K562 (cell line): ENCODE data around the gene PCBD1. TPM values are rescaled to one million over a fixed set of nuclear protein-coding genes. Genes with fewer than 3 reads are reported as not detected.
A peak's percentile ranks its signal among the peaks of the same experiment; 100 is the strongest.

Source experiments
- ATAC-seq: fragments of 200-7000 bp; cut with Tn5 transposase; 3 replicates; pipeline ENCODE4 v1.9.1; 2020; ENCODE audit warnings: moderate library complexity
- BruUV-seq: library from RNA; stranded (reverse); fragments of 400-500 nt; replicated peaks from 2 replicates; lab custom pipeline; 2021; lab: Mats Ljungman, UMichigan
- CTCF ChIA-PET: fragments of 300-600 bp; formaldehyde crosslinking; extraction: SDS; loops from one replicate; lab custom pipeline; 2021; ENCODE audit warnings: low intra/inter-chr PET ratio; lab: Yijun Ruan, JAX
- POLR2A ChIA-PET: fragments of 300-600, 350-650 bp; sonication (Branson Sonifier 250); formaldehyde crosslinking; extraction: SDS; loops from one replicate; lab custom pipeline; 2021; ENCODE audit warnings: antibody characterized with exemption, inconsistent platforms; lab: Yijun Ruan, JAX
- DNase-seq, 4 experiments: peaks; one replicate each; pipeline versions ENCODE4 v3.0.0 to v3.0.0-alpha.2; 2011 to 2018; ENCODE audit warnings: low spot score in 3 of 4, mixed read lengths in 3 of 4; ENCODE audit errors: extremely low read depth in 1 of 4
- FAIRE-seq: peaks from 2 replicates; lab custom pipeline; 2011; peaks lifted over from hg19 to GRCh38; lab: Jason Lieb, UNC
- H2AFZ ChIP-seq: 2 replicates; pipeline ENCODE4 v1.6.0; 2011; ENCODE audit warnings: low read depth, low read length, control low read depth, inconsistent platforms
- H3K27ac ChIP-seq: fragments of 200-600 bp; 3 replicates; pipeline ENCODE4 v1.8.0; 2011; ENCODE audit warnings: low read depth, mild to moderate bottlenecking, control low read depth, inconsistent platforms, low read length, moderate library complexity, mixed read lengths; ENCODE audit errors: extremely low read depth
- H3K27me3 ChIP-seq, 2 experiments: fragments of 300-600 bp in 1 of 2; 2 replicates in 1 of 2; 3 replicates in 1 of 2; pipeline versions ENCODE4 v1.6.0 to v1.8.0; 2011; ENCODE audit warnings: inconsistent platforms in 2 of 2, low read length in 2 of 2, mild to moderate bottlenecking in 1 of 2, mixed read lengths in 1 of 2, moderate library complexity in 1 of 2; ENCODE audit not compliant: control insufficient read depth in 2 of 2, insufficient read depth in 2 of 2
- H3K36me3 ChIP-seq: fragments of 300-600 bp; 3 replicates; pipeline ENCODE4 v1.8.0; 2011; ENCODE audit warnings: mild to moderate bottlenecking, low read length, inconsistent platforms; ENCODE audit not compliant: control insufficient read depth, insufficient read depth
- H3K4me1 ChIP-seq, 2 experiments: fragments of 200-600 bp in 1 of 2; replicated peaks in 1 of 2; 2 replicates in 1 of 2; 3 replicates in 1 of 2; pipeline versions ENCODE4 v1.5.1 to v1.8.0; 2011; ENCODE audit warnings: inconsistent platforms in 2 of 2, low read length in 2 of 2, mild to moderate bottlenecking in 1 of 2, mixed read lengths in 1 of 2, moderate library complexity in 1 of 2; ENCODE audit not compliant: control insufficient read depth in 2 of 2, insufficient read depth in 2 of 2
- H3K4me2 ChIP-seq: 2 replicates; pipeline ENCODE4 v1.6.1; 2011; ENCODE audit warnings: low read length, control low read depth, inconsistent platforms, mixed read lengths; ENCODE audit not compliant: insufficient read depth
- H3K4me3 ChIP-seq: fragments of 200-600 bp; sonication (generic), shearing (Covaris generic); 2 replicates; pipeline ENCODE4 v1.5.1; 2016; ENCODE audit warnings: control low read depth, inconsistent platforms
- H3K79me2 ChIP-seq: fragments of 200-600 bp; 3 replicates; pipeline ENCODE4 v1.8.0; 2011; ENCODE audit warnings: low read length, inconsistent platforms; ENCODE audit not compliant: control insufficient read depth, insufficient read depth
- H3K9ac ChIP-seq, 2 experiments: 2 replicates each; pipeline versions ENCODE4 v1.6.0 to v1.6.1; 2011; ENCODE audit warnings: low read depth in 2 of 2, low read length in 2 of 2, control low read depth in 1 of 2, inconsistent platforms in 1 of 2, mild to moderate bottlenecking in 1 of 2, mixed read lengths in 1 of 2; ENCODE audit not compliant: insufficient read depth in 1 of 2
- H3K9me1 ChIP-seq: one replicate; pipeline ENCODE4 v1.6.0; 2011; ENCODE audit warnings: inconsistent platforms, mild to moderate bottlenecking, low read length, moderate library complexity; ENCODE audit not compliant: control insufficient read depth, insufficient read depth
- H3K9me3 ChIP-seq: replicated peaks from 2 replicates; pipeline ENCODE4 v1.5.1; 2011; ENCODE audit warnings: low read depth, low read length, inconsistent platforms; ENCODE audit not compliant: control insufficient read depth, insufficient read depth
- H4K20me1 ChIP-seq: replicated peaks from 2 replicates; pipeline ENCODE4 v1.6.1; 2011; ENCODE audit warnings: low read length, inconsistent platforms, mixed read lengths; ENCODE audit not compliant: control insufficient read depth, insufficient read depth
- EHMT2 ChIP-seq: fragments of 450-650 bp; IDR thresholded peaks from 2 replicates; pipeline ENCODE4 v1.6.1; 2018; ENCODE audit warnings: antibody characterized with exemption
- MEF2A ChIP-seq: IDR thresholded peaks from 2 replicates; pipeline ENCODE4 v1.6.1; 2011; ENCODE audit warnings: low read depth, mild to moderate bottlenecking, low read length, moderate library complexity; ENCODE audit not compliant: control insufficient read depth
- MTF1 ChIP-seq: fragments of 250-450 bp; sonication (Bioruptor Pico); IDR thresholded peaks from 2 replicates; pipeline ENCODE4 v1.9.0; 2021; ENCODE audit warnings: moderate library complexity, mild to moderate bottlenecking, inconsistent platforms, borderline replicate concordance
- PURB ChIP-seq: sonication (generic); formaldehyde crosslinking; IDR thresholded peaks from 2 replicates; pipeline ENCODE4 v1.9.0; 2021; ENCODE audit warnings: low read depth, mild to moderate bottlenecking, missing genetic modification reagents
- SMARCA5 ChIP-seq: fragments of 450-650 bp; IDR thresholded peaks from 2 replicates; pipeline ENCODE4 v1.6.1; 2016
- ZNF140 ChIP-seq: fragments of 250-450 bp; sonication (Bioruptor Pico); IDR thresholded peaks from 2 replicates; pipeline ENCODE4 v1.8.0; 2021; ENCODE audit warnings: moderate library complexity, mild to moderate bottlenecking, inconsistent platforms
- WGBS: fragments of 100-300 bp; shearing (Covaris generic); methylation state at CpG from one replicate; pipeline ENCODE4 v1.1.6; 2016; ENCODE audit warnings: low coverage, mixed read lengths; ENCODE audit not compliant: insufficient coverage; ENCODE audit errors: missing lambda C conversion rate; 5-methylcytosine and 5-hydroxymethylcytosine counted together
- in situ Hi-C: fragments of 300-500 bp; cut with MboI; formaldehyde crosslinking; loops from 4 replicates; pipeline ENCODE4 v1.15.0; 2018; ENCODE audit warnings: inconsistent platforms, mixed read lengths
- intact Hi-C: fragments of 100-400 bp; cut with micrococcal nuclease; formaldehyde crosslinking; loops from 2 replicates; pipeline ENCODE4 v1.14.2; 2022
- polyA plus RNA-seq, 8 experiments: library from polyadenylated mRNA; depleted of rRNA in 4 of 8; stranded (reverse) in 5 of 8; unstranded in 3 of 8; fragments of >200 nt; fragmentation: Nextera tagmentation in 2 of 8; fragmentation: Illumina TruSeq in 1 of 8; extraction: Ambion mirVana in 2 of 8; extraction: Trizol in 1 of 8; gene quantifications; 2 replicates each; pipeline versions ENCODE4 v1.2.1 to v1.2.3, GENCODE V29; 2011 to 2014; ENCODE audit warnings: inconsistent platforms in 1 of 8, missing spikeins in 1 of 8
- total RNA-seq, 7 experiments: library from RNA; depleted of rRNA in 6 of 7; stranded (reverse); fragments of >200 nt in 6 of 7; fragmentation: Illumina TruSeq in 2 of 7; extraction: Trizol in 2 of 7; gene quantifications; 2 replicates each; pipeline versions ENCODE4 v1.2.1 to v1.2.3, GENCODE V29; 2011 to 2021; ENCODE audit warnings: low replicate concordance in 1 of 7

PCBD1 gene
- total and polyA plus RNA-seq, 9 of the 15 experiments (the other 6 are each of a cell fraction or from before 2014, with no cell fraction given) = 14.6 to 109 (median 57.0) TPM

GRCh38 chr10:70847659-70848360, 40.6 kb downstream of the PCBD1 start:
- H3K4me1 ChIP-seq = peaks cover 0 to 22% of the 10 kb centered on the region in 2 experiments; a peak in 2 of 5 replicates
- H2AFZ ChIP-seq = no peak overlapping the region
- DNase-seq (no peak), ATAC-seq (no peak), FAIRE-seq (no peak)
- H3K4me3 ChIP-seq = no peak overlapping the region
- no peaks in the 10 kb centered on the region for H3K79me2 ChIP-seq
- POLR2A ChIA-PET = interaction anchor here (0.6 to 0.8 kb wide), 2 partner anchors 162 to 285 kb away, joined by 3 to 4 read pairs; no protein-coding TSS in a partner anchor
- no peak overlapping the region for H3K4me2 ChIP-seq
- in situ Hi-C loops (no loop called here), intact Hi-C loops (no loop called here)
- no peak overlapping the region for H3K9ac ChIP-seq
- CTCF ChIA-PET = no interaction called here
- no peaks in the 10 kb centered on the region for H3K27me3 ChIP-seq
- H3K27ac ChIP-seq = no peak overlapping the region
- peaks cover 3% of the 10 kb centered on the region; the same call in 1 of the 3 replicates for H3K36me3 ChIP-seq
- WGBS = 100% methylated on average over 1 of the region's 1 CpG
- no peaks in the 10 kb centered on the region for H3K9me3 ChIP-seq
- no peak for TF ChIP-seq PURB
- TF ChIP-seq ZNF140 (CRISPR knock-in tag) = no peak
- no peak for TF ChIP-seq SMARCA5
- TF ChIP-seq EHMT2 = no peak
- 0 out of 2 replicates have a peak, but pooled peaks have one; percentile 8 for TF ChIP-seq MEF2A
- no peak for TF ChIP-seq MTF1 (CRISPR knock-in tag)
- no peaks in the 10 kb centered on the region for H4K20me1 ChIP-seq
- BruUV-seq = no TSS peak
- H3K9me1 ChIP-seq = no peaks in the 10 kb centered on the region
